HG02981 (cell line): ENCODE results near the gene OR10C1.
"Not testable (repeated sequence)": the region's sequence is repeated elsewhere in the genome, so short reads cannot be mapped to it uniquely, and the experiment has no call there.

ENCODE experiments used
- ATAC-seq: cut with Tn5 transposase; IDR thresholded peaks from one replicate; pipeline ENCODE4 v1.9.1; 2021; ENCODE audit warnings: mild to moderate bottlenecking, moderate library complexity; ENCODE audit not compliant: unreplicated experiment

The OR10C1 gene

GRCh38 chr6:29439006-29439405 lies at the start of gene OR10C1:
OR10C1 (plus strand) TSS chr6:29439306; CDS start chr6:29440016, 710 bp downstream.
- ATAC-seq: no peak

GRCh38 chr6:29395331-29395730 lies 43.8 kb upstream of the OR10C1 start, which contains the start of gene OR12D2:
OR12D2 (plus strand) TSS chr6:29395631; CDS start chr6:29396700, 1,069 bp downstream.
- ATAC-seq: no peak

GRCh38 chr6:29399525-29399924 lies 39.6 kb upstream of the OR10C1 start:
- ATAC-seq: no peak

GRCh38 chr6:29403801-29404200 lies 35.3 kb upstream of the OR10C1 start:
- no peak for ATAC-seq

GRCh38 chr6:29414588-29414987 lies 24.5 kb upstream of the OR10C1 start, which contains the start of gene OR12D1:
OR12D1 (plus strand) TSS chr6:29414928.
- ATAC-seq: no peak

GRCh38 chr6:29419516-29419915 lies 19.6 kb upstream of the OR10C1 start:
- ATAC-seq: no peak

- no peak for ATAC-seq
These were observed 14.9 kb upstream of the OR10C1 start for GRCh38 chr6:29424168-29424567.

GRCh38 chr6:29424575-29424974 lies 14.5 kb upstream of the OR10C1 start:
- ATAC-seq: no peak

GRCh38 chr6:29425075-29425474 lies 14.0 kb upstream of the OR10C1 start:
- ATAC-seq: no peak

GRCh38 chr6:29426654-29427053 lies 12.5 kb upstream of the OR10C1 start:
- no peak for ATAC-seq

- not testable (repeated sequence) for ATAC-seq
These were observed 2.4 kb upstream of the OR10C1 start for GRCh38 chr6:29436730-29437129.

GRCh38 chr6:29442719-29443118 lies 3.6 kb downstream of the OR10C1 start:
- no peak for ATAC-seq

GRCh38 chr6:29444031-29444430 lies 4.9 kb downstream of the OR10C1 start:
- not testable (repeated sequence) for ATAC-seq

- ATAC-seq: no peak
These were observed 8.6 kb downstream of the OR10C1 start for GRCh38 chr6:29447670-29448069.

- ATAC-seq: no peak
These were observed 12.5 kb downstream of the OR10C1 start for GRCh38 chr6:29451471-29452193.

- ATAC-seq: no peak
These were observed 17.9 kb downstream of the OR10C1 start, which contains the start of the genes OR11A1 and OR2H1 for GRCh38 chr6:29456971-29457370. OR11A1 (minus strand) TSS chr6:29457071; CDS start chr6:29427641, 29,430 bp downstream. OR2H1 (plus strand) TSS chr6:29457155; CDS start chr6:29461770, 4,615 bp downstream.

GRCh38 chr6:29461021-29461814 lies 22.1 kb downstream of the OR10C1 start:
- ATAC-seq: no peak

- no peak for ATAC-seq
These were observed 22.9 kb downstream of the OR10C1 start for GRCh38 chr6:29462022-29462421.

GRCh38 chr6:29465279-29465678 lies 26.2 kb downstream of the OR10C1 start:
- no peak for ATAC-seq

- no peak for ATAC-seq
These were observed 26.7 kb downstream of the OR10C1 start for GRCh38 chr6:29465801-29466200.

- ATAC-seq: no peak
These were observed 27.1 kb downstream of the OR10C1 start for GRCh38 chr6:29466241-29466640.

- no peak for ATAC-seq
These were observed 35.9 kb downstream of the OR10C1 start for GRCh38 chr6:29474996-29475395.
